ENCODE measurements around the gene MRPS34. TPM values are rescaled to one million over a fixed set of nuclear protein-coding genes. Genes with fewer than 3 reads are reported as not detected.

Gene MRPS34
- total RNA-seq, 1 donor, result 52.7 TPM

GRCh38 chr16:1794908-1795666, 22.2 kb upstream of the MRPS34 start:
- H3K4me3 ChIP-seq (ENCODE audit: low read depth, low read length), result no peak overlapping the region
- no peak for DNase-seq (ENCODE audit: low read depth)
- no peak for TF ChIP-seq CTCF (IDR thresholded peaks at IDR 0.05; ENCODE audit: insufficient read depth, low read depth, low read length)

- TF ChIP-seq CTCF (IDR thresholded peaks at IDR 0.05; ENCODE audit: insufficient read depth, low read depth, low read length), result no peak
- H3K4me3 ChIP-seq (ENCODE audit: low read depth, low read length), result no peak overlapping the region
- DNase-seq (ENCODE audit: low read depth), result no peak
Observed at GRCh38 chr16:1794221-1794871, 21.4 kb upstream of the MRPS34 start.

GRCh38 chr16:1793578-1794220, 20.8 kb upstream of the MRPS34 start, which contains the start of gene IGFALS:
Gene IGFALS (minus strand): TSS chr16:1793705. CDS start chr16:1793652, 53 bp downstream.
- no peak for DNase-seq (ENCODE audit: low read depth)
- TF ChIP-seq CTCF (IDR thresholded peaks at IDR 0.05; ENCODE audit: insufficient read depth, low read depth, low read length), result no peak

GRCh38 chr16:1792836-1793577, 20.1 kb upstream of the MRPS34 start:
- no peak for DNase-seq (ENCODE audit: low read depth)
- H3K4me3 ChIP-seq (ENCODE audit: low read depth, low read length), result no peak overlapping the region
- TF ChIP-seq CTCF (IDR thresholded peaks at IDR 0.05; ENCODE audit: insufficient read depth, low read depth, low read length), result no peak

More at GRCh38 chr16:1793578-1794220, 20.8 kb upstream of the MRPS34 start, which contains the start of gene IGFALS:
- H3K4me3 ChIP-seq (ENCODE audit: low read depth, low read length), result no peak within 1 kb of the TSS

- TF ChIP-seq CTCF (IDR thresholded peaks at IDR 0.05; ENCODE audit: insufficient read depth, low read depth, low read length), result no peak
- DNase-seq (ENCODE audit: low read depth), result no peak
- H3K4me3 ChIP-seq (ENCODE audit: low read depth, low read length), result no peak overlapping the region
Observed at GRCh38 chr16:1791943-1792812, 19.2 kb upstream of the MRPS34 start.

Data from fibroblast of villous mesenchyme (primary cell).